Bronchial epithelial cell (primary cell): Measurements from ENCODE around the gene ANKRD65. TPM values are rescaled to one million over a fixed set of nuclear protein-coding genes. Genes with fewer than 3 reads are reported as not detected.
A peak's percentile ranks its signal among the peaks of the same experiment; 100 is the strongest.
"Not testable (repeated sequence)": the region's sequence is repeated elsewhere in the genome, so short reads cannot be mapped to it uniquely, and the experiment has no call there.

Experiments used
- DNase-seq: peaks from one replicate; pipeline ENCODE4 v3.0.0-alpha.2; 2010; ENCODE audit warnings: low read depth
- FAIRE-seq: peaks from 2 replicates; lab custom pipeline; 2011; peaks lifted over from hg19 to GRCh38; lab: Jason Lieb, UNC
- H3K27me3 ChIP-seq: 2 replicates; pipeline ENCODE4 v1.5.1; 2011; ENCODE audit warnings: low read length; ENCODE audit not compliant: control insufficient read depth, insufficient read depth
- H3K36me3 ChIP-seq: 2 replicates; pipeline ENCODE4 v1.5.1; 2011; ENCODE audit warnings: low read length; ENCODE audit not compliant: control insufficient read depth, insufficient read depth
- H3K4me3 ChIP-seq: 2 replicates; pipeline ENCODE4 v1.5.1; 2011; ENCODE audit warnings: mild to moderate bottlenecking, low read depth, low read length, control low read depth
- total RNA-seq: library from RNA; depleted of rRNA; stranded (reverse); fragments of >200 nt; gene quantifications from 2 replicates; pipeline ENCODE4 v1.2.1, GENCODE V29; 2014
- TF ChIP-seq, protein P1 (sequence below): IDR thresholded peaks from 2 replicates; pipeline ENCODE4 v1.5.1; 2011; ENCODE audit warnings: mild to moderate bottlenecking, moderate library complexity, low read length, control low read depth, inconsistent platforms; ENCODE audit not compliant: insufficient read depth, severe bottlenecking

The ANKRD65 gene
- total RNA-seq, 1 donor from 2014 or later, result 5.3 TPM

DNA sequence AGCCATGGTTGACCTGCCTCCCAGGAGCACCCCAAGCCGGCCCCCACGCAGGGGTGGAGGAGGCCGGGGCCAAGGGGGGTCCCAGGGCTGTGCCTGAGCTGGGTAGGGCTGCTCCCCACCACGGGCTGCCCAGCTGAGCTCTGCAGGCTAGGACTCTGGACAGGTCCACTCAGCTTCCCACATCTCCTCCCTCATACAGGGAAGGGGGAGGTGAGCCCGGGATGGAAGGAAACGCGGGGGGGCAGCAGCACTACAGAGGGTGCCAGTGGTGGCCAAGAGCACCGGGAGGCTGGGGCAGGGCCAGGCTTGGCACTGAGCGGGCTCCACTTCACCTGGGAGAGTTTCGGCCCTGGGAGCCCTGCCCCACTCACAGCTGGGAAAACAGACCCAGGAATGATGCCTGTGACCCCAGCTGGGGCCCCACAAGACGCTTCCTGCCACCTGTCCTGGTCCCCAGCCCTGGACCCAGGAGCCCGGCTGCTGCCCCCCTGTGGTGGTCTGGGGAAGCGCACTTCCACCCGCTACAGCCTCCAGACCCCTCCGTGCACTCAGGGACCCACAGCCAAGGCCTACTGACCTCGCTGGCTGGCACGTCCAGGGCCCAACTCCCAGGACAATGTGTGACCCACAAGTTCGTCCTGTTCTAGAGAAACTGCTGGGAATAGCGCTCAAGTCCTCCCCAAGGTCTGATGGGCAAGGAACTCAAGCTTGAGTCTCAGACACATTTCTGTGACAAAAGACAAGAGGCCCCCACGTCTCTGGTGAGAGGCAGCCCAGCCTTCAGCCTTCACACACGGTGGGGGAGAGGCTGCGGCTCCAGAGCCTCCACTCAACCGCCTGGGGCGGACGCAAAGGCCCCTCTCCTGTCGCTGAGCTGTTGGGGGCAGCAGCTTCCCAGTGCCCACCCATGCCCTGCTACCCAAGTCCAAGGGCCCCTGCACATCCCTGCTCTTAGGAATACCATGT, 49.0 kb downstream of the ANKRD65 start:
- DNase-seq (no peak), FAIRE-seq (no peak)
- Histone ChIP-seq H3K4me3 (no peak overlapping the region), H3K36me3 (peaks cover 5% of the 10 kb centered on the region), H3K27me3 (no peaks in the 10 kb centered on the region)
- TF ChIP-seq, protein P1, sequence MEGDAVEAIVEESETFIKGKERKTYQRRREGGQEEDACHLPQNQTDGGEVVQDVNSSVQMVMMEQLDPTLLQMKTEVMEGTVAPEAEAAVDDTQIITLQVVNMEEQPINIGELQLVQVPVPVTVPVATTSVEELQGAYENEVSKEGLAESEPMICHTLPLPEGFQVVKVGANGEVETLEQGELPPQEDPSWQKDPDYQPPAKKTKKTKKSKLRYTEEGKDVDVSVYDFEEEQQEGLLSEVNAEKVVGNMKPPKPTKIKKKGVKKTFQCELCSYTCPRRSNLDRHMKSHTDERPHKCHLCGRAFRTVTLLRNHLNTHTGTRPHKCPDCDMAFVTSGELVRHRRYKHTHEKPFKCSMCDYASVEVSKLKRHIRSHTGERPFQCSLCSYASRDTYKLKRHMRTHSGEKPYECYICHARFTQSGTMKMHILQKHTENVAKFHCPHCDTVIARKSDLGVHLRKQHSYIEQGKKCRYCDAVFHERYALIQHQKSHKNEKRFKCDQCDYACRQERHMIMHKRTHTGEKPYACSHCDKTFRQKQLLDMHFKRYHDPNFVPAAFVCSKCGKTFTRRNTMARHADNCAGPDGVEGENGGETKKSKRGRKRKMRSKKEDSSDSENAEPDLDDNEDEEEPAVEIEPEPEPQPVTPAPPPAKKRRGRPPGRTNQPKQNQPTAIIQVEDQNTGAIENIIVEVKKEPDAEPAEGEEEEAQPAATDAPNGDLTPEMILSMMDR, result peak; percentile 93

DNA sequence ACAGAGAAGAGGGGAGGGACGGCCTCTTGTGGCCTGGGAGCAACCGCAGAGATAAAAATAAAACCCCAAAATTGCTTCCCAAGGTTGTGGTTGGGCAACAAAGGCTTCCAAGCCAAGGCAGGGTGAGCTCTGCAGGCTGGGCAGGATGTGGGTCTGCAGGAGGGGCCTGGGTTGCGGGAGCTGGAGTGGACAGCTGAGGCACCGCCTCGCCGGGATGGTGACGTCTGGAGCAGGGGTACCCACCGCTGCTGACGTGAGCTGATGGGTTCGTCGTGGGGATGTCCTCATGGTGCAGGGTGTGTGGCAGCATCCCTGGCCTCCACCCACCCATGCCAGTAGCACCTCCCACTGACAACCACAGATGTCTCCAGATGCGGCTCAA, 49.7 kb downstream of the ANKRD65 start:
- no peak for FAIRE-seq

GRCh38 chr1:1370771-1371300, 50.2 kb downstream of the ANKRD65 start:
- TF ChIP-seq, protein P1, result no peak
- H3K36me3 ChIP-seq, result peaks cover 5% of the 10 kb centered on the region
- FAIRE-seq (no peak), DNase-seq (no peak)
- H3K4me3 ChIP-seq, result no peak overlapping the region
- H3K27me3 ChIP-seq, result no peaks in the 10 kb centered on the region

More for the DNA sequence above, 49.7 kb downstream of the ANKRD65 start:
- Histone ChIP-seq H3K36me3 (peaks cover 5% of the 10 kb centered on the region), H3K27me3 (no peaks in the 10 kb centered on the region), H3K4me3 (no peak overlapping the region)
- no peak for DNase-seq
- TF ChIP-seq, protein P1, result no peak

- not testable (repeated sequence) for DNase-seq, FAIRE-seq, H3K27me3 ChIP-seq, H3K36me3 ChIP-seq, H3K4me3 ChIP-seq
These were observed 51.0 kb downstream of the ANKRD65 start for GRCh38 chr1:1370094-1370493.

Other genes with a start within 250 kb of the ANKRD65 start
- not detected in 2 replicates for gene TTLL10, start 247.4 kb downstream of the ANKRD65 start, total RNA-seq
- 1.7 TPM in 1 of 2 replicates, not detected in the other for gene TNFRSF18, start 214.7 kb downstream of the ANKRD65 start, total RNA-seq
- 0.13 TPM in 1 of 2 replicates, not detected in the other for gene TNFRSF4, start 207.1 kb downstream of the ANKRD65 start, total RNA-seq
- 68.2 and 81.3 TPM in 2 replicates for gene SDF4, start 189.3 kb downstream of the ANKRD65 start, total RNA-seq
- gene B3GALT6, start 189.0 kb downstream of the ANKRD65 start, total RNA-seq, result 19.1 and 24.5 TPM in 2 replicates
- gene C1QTNF12, start 174.6 kb downstream of the ANKRD65 start, total RNA-seq, result 1.3 and 2.7 TPM in 2 replicates
- gene UBE2J2, start 147.4 kb downstream of the ANKRD65 start, total RNA-seq, result 41.3 and 41.5 TPM in 2 replicates
- gene SCNN1D, start 140.8 kb downstream of the ANKRD65 start, total RNA-seq, result 0.26 and 0.51 TPM in 2 replicates
- 34.0 and 36.4 TPM in 2 replicates for gene ACAP3, start 113.3 kb downstream of the ANKRD65 start, total RNA-seq
- gene PUSL1, start 112.7 kb downstream of the ANKRD65 start, total RNA-seq, result 15.6 and 20.8 TPM in 2 replicates
- gene INTS11, start 96.6 kb downstream of the ANKRD65 start, total RNA-seq, result 64.9 and 66.3 TPM in 2 replicates
- 10.8 and 20.2 TPM in 2 replicates for gene CPTP, start 96.5 kb downstream of the ANKRD65 start, total RNA-seq
- gene TAS1R3, start 90.0 kb downstream of the ANKRD65 start, total RNA-seq, result 0.26 and 0.38 TPM in 2 replicates
- 208 and 233 TPM in 2 replicates for gene DVL1, start 71.9 kb downstream of the ANKRD65 start, total RNA-seq
- 0.51 and 5.0 TPM in 2 replicates for gene MXRA8, start 62.7 kb downstream of the ANKRD65 start, total RNA-seq
- 93.5 and 128 TPM in 2 replicates for gene AURKAIP1, start 46.1 kb downstream of the ANKRD65 start, total RNA-seq
- gene CCNL2, start 21.9 kb downstream of the ANKRD65 start, total RNA-seq, result 119 and 134 TPM in 2 replicates
- 46.3 and 50.4 TPM in 2 replicates for gene MRPL20, start 14.0 kb downstream of the ANKRD65 start, total RNA-seq
- 5.0 and 7.9 TPM in 2 replicates for gene VWA1, start 14.4 kb upstream of the ANKRD65 start, total RNA-seq
- 0.26 and 0.77 TPM in 2 replicates for gene ATAD3C, start 28.4 kb upstream of the ANKRD65 start, total RNA-seq
- 19.2 and 24.7 TPM in 2 replicates for gene ATAD3B, start 50.5 kb upstream of the ANKRD65 start, total RNA-seq
- gene ATAD3A, start 90.9 kb upstream of the ANKRD65 start, total RNA-seq, result 20.9 and 28.7 TPM in 2 replicates
- 0.53 and 0.64 TPM in 2 replicates for gene TMEM240, start 119.3 kb upstream of the ANKRD65 start, total RNA-seq
- 54.0 and 56.1 TPM in 2 replicates for gene SSU72, start 153.6 kb upstream of the ANKRD65 start, total RNA-seq
- gene FNDC10, start 178.9 kb upstream of the ANKRD65 start, total RNA-seq, result 0.26 TPM in 2 replicates
- 78.2 and 82.2 TPM in 2 replicates for gene MIB2, start 194.2 kb upstream of the ANKRD65 start, total RNA-seq
- gene MMP23B, start 210.9 kb upstream of the ANKRD65 start, total RNA-seq, result 0.26 and 0.38 TPM in 2 replicates
- gene CDK11B, start 237.7 kb upstream of the ANKRD65 start, total RNA-seq, result 5.0 and 7.6 TPM in 2 replicates